CD4-positive, alpha-beta T cell treated with Interleukin-6 at 100 ng/mL for 8 hours (primary cell): Measurements from ENCODE around the gene PC.
"Not testable (repeated sequence)": the region's sequence is repeated elsewhere in the genome, so short reads cannot be mapped to it uniquely, and the experiment has no call there.

Source experiments
- DNase-seq: peaks from one replicate; pipeline ENCODE4 v3.0.0-alpha.2; 2020; ENCODE audit warnings: mixed read lengths, low spot score

The PC gene

DNA sequence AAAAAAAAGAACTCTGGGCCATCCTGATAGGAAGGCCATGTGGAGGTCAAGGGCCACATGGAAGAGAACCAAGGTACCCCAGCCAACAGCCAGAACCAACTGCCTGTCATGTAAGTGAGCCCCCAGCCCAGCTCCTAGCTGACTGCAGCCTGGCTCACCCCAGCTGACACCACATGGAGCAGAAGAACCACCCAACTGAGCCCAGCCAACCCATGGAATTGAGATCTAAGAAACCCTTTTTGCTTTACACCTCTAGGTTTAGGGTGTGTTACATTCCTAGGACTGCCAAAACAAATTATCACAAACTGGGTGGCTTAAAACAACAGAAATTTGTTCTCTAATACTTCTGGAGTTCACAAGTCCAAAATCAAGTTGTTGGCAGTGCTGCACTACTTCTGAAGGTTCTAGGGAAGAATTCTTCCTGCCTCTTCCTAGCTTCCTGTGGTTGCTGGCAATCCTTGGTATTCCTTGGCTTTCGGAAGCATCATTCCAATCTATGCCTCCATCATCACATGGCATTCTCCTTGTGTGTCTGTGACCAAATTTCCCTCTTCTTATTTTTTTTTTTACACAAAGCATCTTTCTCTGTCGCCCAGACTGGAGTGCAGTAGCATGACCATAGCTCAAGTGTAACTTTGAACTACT lies 21.3 kb upstream of the PC start:
- DNase-seq: no peak

- no peak for DNase-seq
Observed at GRCh38 chr11:66978717-66979116, 20.5 kb upstream of the PC start.

DNA sequence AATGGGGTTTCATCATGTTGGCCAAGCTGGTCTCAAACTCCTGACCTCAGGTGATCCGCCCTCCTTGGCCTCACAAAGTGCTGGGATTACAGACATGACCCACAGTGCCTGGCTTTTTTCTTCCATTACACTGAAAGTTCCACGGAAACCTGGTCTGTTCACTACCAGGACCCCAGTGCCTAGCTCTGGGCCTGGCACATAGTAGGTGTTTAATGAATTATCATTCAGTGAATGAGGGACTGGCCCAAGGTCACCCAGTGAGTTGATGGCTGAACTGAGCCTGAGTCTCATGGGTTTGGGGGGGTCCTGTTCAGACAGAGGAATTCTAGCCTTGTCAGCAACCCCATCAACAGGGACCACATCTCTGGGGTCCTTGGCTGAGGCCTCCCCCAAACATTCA lies 20.0 kb upstream of the PC start:
- no peak for DNase-seq

GRCh38 chr11:66976925-66977324 lies 18.7 kb upstream of the PC start:
- DNase-seq: no peak

DNA sequence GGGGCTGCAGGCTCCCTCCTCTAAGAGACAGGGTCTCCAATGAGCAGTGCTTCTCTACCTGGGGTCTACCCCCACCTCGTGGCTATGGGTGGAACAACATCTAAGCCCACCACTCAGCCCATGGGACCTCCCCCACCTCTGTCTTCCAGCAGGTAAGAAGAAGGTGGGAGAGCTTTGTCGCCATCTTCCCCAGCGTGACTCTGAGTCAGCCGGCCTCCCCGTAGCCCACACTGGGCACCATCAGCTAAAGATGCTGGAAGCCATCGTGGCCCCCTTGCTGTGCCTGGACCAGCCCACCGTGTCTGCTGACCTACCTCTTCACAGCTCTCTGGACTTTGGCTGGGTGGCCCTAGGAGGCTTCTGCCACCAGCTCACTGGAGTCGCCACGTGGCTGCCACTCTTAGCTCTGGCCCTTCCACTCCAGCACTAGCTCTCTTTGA lies 17.9 kb upstream of the PC start:
- DNase-seq: no peak

- DNase-seq: no peak
Observed at GRCh38 chr11:66975405-66976027, 17.3 kb upstream of the PC start.

- DNase-seq: no peak
Observed at GRCh38 chr11:66974724-66975404, 16.7 kb upstream of the PC start, which contains the start of gene C11orf86. TSS of gene C11orf86 (plus strand) at chr11:66975304. CDS start at chr11:66975363, 59 bp downstream.

DNA sequence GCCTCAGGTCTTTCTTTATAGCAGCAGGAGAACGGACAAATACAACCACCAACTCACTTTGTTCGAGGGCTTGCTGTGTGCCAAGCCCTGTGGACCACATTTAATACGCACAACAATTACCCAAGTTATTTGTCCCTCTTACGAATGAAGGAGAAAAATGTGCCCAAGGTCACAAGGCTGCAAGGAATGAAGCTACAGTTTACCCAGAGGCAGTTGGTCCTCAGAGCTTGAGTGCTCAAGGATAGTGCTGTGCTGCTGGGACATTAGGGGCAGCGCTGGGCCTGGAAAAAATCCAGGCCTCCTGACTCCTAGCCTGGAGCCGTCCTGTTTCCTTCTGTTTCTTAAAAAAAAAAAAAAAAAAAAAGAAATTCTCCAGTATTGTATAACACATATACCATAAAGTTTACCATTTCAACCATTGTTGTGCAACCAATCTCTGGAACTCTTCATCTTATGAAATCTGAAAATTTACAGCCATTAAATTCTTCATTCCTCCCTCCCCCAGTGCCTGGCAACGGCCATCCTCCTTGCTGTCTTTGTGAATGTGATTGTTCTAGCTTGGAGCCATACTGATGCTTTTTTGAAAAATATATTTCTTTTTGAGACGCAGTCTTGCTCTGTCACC lies 15.9 kb upstream of the PC start:
- DNase-seq: no peak

DNA sequence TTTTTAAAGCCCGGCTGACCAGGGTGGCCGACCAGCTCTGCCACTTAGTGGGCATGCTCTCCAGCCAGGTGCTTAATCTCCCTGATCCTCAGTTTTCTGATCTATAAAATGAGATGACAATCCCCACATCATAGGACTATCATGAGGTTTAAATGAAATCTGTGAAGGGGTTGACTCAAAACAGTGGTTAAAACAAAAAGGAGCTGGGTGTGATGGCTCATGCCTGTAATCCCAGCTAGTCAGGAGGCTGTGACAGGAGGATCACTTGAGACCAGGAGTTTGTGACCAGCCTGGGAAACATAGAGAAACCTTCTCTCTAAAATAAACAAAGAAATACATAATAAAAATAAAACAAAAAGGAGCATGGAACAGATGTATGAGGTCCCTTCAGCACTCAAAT lies 13.3 kb upstream of the PC start:
- DNase-seq: no peak

GRCh38 chr11:66970807-66971442 lies 12.7 kb upstream of the PC start:
- no peak for DNase-seq

DNA sequence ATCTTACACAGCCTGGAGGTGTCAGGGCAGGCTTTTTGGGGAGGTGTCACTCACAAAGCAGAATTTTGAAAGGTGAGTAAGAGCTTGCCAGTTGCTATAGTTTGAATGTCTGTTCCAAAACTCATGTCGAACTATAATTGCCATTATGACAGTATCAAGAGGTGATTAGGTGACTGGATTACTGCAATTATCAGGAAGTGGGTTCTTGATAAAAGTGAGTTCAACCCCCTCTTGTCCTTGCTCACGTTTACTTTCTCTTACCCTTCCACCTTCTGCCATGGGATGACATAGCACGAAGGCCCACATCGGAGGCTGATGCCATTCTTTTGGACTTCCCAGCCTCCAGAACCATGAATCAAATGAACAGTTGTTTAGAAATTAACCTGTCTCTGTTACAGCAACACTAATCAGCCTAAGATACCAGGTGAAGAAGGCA lies 12.2 kb upstream of the PC start:
- DNase-seq: no peak

GRCh38 chr11:66969584-66970225 lies 11.5 kb upstream of the PC start:
- DNase-seq: no peak

GRCh38 chr11:66967670-66968425 lies 9.7 kb upstream of the PC start:
- DNase-seq: no peak

DNA sequence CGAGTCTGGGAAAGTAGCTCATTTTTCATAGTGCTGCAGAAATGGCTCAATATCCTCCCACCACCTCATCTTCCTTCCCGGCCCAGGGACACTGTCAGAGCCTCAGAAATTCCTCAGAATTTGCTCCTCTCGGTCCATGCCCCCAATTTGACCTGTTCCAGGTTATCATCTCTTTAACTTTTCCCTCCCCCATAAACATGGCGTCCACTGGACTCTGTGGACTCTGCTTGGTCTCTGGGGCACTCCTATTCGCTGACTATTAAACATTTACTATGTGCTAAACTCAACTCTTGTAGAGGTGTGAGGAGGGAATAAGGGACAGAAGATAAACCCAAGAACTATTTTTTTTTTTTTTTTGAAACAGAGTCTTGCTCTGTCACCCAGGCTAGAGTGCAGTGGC lies 8.2 kb upstream of the PC start:
- DNase-seq: no peak

GRCh38 chr11:66964495-66964894 lies 6.3 kb upstream of the PC start:
- DNase-seq: no peak

GRCh38 chr11:66962801-66963200 lies 4.6 kb upstream of the PC start:
- no peak for DNase-seq

DNA sequence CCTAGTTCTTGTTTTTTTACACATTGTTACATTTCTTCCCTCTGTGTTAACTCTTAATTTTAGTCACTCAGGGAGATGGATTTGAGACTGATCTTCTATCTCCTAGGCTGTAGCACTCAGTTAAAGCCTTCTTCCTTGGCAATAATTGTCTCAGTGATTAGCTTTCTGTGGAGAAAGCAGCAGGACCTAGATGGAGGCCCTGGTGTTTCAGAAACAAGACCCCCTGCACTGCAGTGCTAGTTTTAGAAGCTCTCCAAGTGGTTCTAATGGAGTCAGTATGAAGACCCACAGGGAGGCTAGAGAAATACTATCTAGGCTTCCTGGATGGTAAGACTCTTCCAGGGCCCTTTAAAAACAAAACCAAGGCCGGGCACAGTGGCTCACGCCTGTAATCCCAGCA lies 4.1 kb upstream of the PC start:
- no peak for DNase-seq

DNA sequence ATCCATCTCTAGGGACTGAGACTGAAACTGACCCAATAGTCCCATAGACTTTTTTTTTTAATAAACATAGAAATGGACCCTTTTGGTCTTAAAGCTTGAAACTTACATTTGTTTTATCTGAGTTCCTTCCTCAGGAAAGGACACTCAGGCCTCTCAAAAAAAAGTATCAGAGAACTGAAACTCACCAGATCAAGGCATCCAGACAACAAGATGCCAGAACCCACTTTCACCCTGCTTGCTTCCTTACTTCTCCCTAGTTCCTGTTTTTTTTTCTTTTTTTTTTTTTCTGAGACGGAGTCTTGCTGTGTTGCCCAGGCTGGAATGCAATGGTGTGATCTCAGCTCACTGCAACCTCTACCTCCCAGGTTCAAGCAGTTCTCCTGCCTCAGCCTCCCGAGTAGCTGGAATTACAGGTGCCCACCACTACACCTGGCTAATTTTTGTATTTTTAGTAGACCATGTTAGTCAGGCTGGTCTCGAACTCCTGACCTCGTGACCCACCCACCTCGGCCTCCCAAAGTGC lies 3.6 kb upstream of the PC start:
- not testable (repeated sequence) for DNase-seq

DNA sequence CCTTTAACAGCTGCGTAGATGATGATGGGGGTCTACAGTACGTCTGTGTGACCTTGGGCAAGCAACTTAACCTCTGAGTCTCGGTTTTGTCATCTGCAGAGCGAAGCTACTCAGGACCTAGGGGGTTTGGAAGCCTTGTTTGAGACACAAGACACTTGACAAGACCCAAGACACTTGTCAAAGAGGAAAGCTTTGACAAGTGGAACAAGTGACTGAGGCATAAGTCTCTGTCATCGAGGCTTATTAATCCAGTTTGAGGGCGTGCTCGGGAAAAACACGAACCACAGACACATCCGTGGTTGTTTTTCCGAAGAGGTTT lies 732 bp upstream of the PC start:
- DNase-seq: no peak

DNA sequence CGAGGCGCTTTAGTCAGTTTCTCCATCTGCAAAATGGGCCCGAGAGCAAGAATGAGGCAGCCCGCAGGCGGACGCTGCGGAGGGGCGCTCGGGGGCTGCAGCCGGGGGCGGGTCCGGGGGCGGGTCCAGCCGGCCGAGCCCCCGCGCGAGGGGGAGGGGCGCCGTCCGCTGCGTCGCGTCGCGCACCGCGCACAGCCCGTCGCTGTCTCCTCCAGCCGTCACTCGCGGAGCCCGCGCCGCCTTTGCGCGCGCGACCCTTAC lies 282 bp downstream of the PC start:
- no peak for DNase-seq

GRCh38 chr11:66956689-66957290 lies 1.4 kb downstream of the PC start:
- DNase-seq: no peak
